ENCODE results near the gene ORC1.

The ORC1 gene

GRCh38 chr1:52341655-52342260 is 62.5 kb downstream of the ORC1 start:
- DNase-seq = no peak

- DNase-seq = no peak
Observed at GRCh38 chr1:52337439-52337838, 66.8 kb downstream of the ORC1 start.

GRCh38 chr1:52334906-52335528 is 69.2 kb downstream of the ORC1 start:
- DNase-seq = no peak

- no peak for DNase-seq
Observed at GRCh38 chr1:52332411-52332810, 71.8 kb downstream of the ORC1 start.

GRCh38 chr1:52328615-52329014 is 75.6 kb downstream of the ORC1 start:
- DNase-seq = no peak

- DNase-seq = no peak
Observed at GRCh38 chr1:52325786-52326185, 78.4 kb downstream of the ORC1 start.

- no peak for DNase-seq
Observed at GRCh38 chr1:52323731-52324130, 80.5 kb downstream of the ORC1 start.
